Endothelial cell (in vitro differentiated cells): Measurements from ENCODE around the gene R3HDM2. TPM values are rescaled to one million over a fixed set of nuclear protein-coding genes. Genes with fewer than 3 reads are reported as not detected.

Source experiments
- DNase-seq: peaks from one replicate; pipeline ENCODE4 v3.0.0; 2021; ENCODE audit warnings: low spot score
- H3K27ac Mint-ChIP-seq: one replicate; pipeline ENCODE4 v1.8.0; 2021; ENCODE audit warnings: mixed read lengths, inconsistent platforms; ENCODE audit not compliant: unreplicated experiment
- H3K27me3 Mint-ChIP-seq: one replicate; pipeline ENCODE4 v1.8.0; 2021; ENCODE audit warnings: mild to moderate bottlenecking, moderate library complexity, mixed read lengths, inconsistent platforms; ENCODE audit not compliant: unreplicated experiment
- H3K36me3 Mint-ChIP-seq: one replicate; pipeline ENCODE4 v1.8.0; 2021; ENCODE audit warnings: mild to moderate bottlenecking, low read depth, mixed read lengths, inconsistent platforms; ENCODE audit not compliant: unreplicated experiment
- H3K4me1 Mint-ChIP-seq: one replicate; pipeline ENCODE4 v1.8.0; 2021; ENCODE audit warnings: mild to moderate bottlenecking, mixed read lengths, inconsistent platforms; ENCODE audit not compliant: unreplicated experiment
- H3K4me3 Mint-ChIP-seq: one replicate; pipeline ENCODE4 v1.8.0; 2021; ENCODE audit warnings: mild to moderate bottlenecking, mixed read lengths, inconsistent platforms; ENCODE audit not compliant: unreplicated experiment
- H3K9me3 Mint-ChIP-seq: one replicate; pipeline ENCODE4 v1.8.0; 2021; ENCODE audit warnings: mixed read lengths, inconsistent platforms; ENCODE audit not compliant: unreplicated experiment
- CTCF ChIP-seq: fragments of 200-600 bp; sonication (generic); IDR thresholded peaks from one replicate; pipeline ENCODE4 v1.5.0; 2021; ENCODE audit warnings: antibody characterized with exemption; ENCODE audit not compliant: unreplicated experiment
- total RNA-seq: library from RNA; stranded (reverse); fragmentation: NEBNext Ultra II Directional; extraction: Animal tissue kit (Norgen Biotek cat#: 25700); gene quantifications from one replicate; pipeline ENCODE4 v1.2.1, GENCODE V29; 2021; ENCODE audit not compliant: unreplicated experiment

Gene R3HDM2
- total RNA-seq, 1 donor from 2014 or later: 39.4 TPM

- Mint-ChIP-seq H3K36me3 (no peaks in the 10 kb centered on the region), H3K4me3 (no peak overlapping the region), H3K9me3 (no peaks in the 10 kb centered on the region), H3K27me3 (peaks cover 3% of the 10 kb centered on the region), H3K27ac (no peak overlapping the region), H3K4me1 (peaks cover 14% of the 10 kb centered on the region)
- no peak for TF ChIP-seq CTCF
- no peak for DNase-seq
These were observed 180.3 kb downstream of the R3HDM2 start for GRCh38 chr12:57250541-57250940.

DNA sequence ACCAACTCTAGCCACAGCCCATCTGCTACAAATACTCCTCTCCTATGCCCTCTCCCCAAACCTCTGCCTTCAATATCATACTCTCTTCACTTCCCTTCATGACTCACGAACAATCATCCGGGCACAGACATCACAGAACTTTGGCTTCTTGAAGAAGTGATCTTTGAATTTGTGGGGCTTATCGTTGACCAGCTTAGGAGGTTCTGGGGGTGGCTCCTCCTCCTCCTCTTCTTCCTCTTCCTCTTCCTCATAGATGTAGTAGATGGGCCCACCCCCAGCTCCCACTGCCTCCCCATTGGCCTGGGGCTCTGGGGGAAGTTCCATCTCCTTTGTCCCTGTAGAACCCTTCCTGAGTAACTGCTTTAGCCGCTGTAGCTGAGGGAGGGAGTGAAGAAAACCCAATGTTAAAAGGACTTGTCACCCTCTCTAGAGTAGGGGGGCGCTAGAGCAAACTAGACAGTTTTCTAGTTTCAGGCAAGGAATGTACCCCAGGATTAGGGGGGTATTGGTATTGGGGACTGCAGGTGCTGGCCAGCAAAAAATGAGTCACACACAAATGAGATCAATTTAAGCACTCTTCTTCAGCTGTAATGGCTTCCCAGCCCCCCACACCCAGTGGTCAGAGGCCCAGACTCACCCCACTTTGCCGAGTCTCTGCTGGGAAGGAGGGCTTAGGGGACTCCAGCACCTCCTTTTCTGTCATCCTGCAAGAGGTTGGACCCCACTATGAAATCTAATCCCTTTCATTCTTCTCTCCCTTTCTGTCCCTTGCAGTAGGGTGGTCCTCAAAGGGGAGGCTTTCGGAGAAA, 181.7 kb downstream of the R3HDM2 start:
- Mint-ChIP-seq H3K4me1 (peaks cover 9% of the 10 kb centered on the region), H3K9me3 (no peaks in the 10 kb centered on the region), H3K27me3 (peaks cover 8% of the 10 kb centered on the region), H3K36me3 (no peaks in the 10 kb centered on the region), H3K27ac (no peak overlapping the region), H3K4me3 (peak overlapping the region; percentile 33)
- no peak for DNase-seq
- no peak for TF ChIP-seq CTCF

DNA sequence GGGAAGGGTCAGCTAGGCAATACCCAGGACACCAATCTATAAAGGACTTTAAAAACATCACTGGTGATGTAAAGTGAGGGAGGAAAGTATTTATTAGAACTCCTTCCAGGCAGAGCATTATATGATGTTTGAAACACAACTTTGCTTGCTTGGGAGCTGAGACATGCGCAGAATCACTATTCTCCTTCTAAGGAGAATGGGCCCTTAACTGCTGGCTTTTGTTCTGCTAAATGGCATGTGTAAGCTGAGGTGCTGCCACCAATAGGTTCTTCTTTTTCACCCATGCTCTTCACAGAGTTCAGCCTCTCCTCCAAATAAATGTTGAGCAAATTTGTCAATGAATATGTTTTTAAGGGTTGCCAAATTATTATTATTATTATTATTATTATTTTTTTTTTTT, 183.8 kb downstream of the R3HDM2 start:
- H3K27me3 Mint-ChIP-seq: peaks cover 13% of the 10 kb centered on the region
- no peak for TF ChIP-seq CTCF
- peaks cover 11% of the 10 kb centered on the region for H3K4me1 Mint-ChIP-seq
- H3K9me3 Mint-ChIP-seq: no peaks in the 10 kb centered on the region
- no peak overlapping the region for H3K27ac Mint-ChIP-seq
- DNase-seq: no peak
- H3K4me3 Mint-ChIP-seq: no peak overlapping the region
- H3K36me3 Mint-ChIP-seq: no peaks in the 10 kb centered on the region

DNA sequence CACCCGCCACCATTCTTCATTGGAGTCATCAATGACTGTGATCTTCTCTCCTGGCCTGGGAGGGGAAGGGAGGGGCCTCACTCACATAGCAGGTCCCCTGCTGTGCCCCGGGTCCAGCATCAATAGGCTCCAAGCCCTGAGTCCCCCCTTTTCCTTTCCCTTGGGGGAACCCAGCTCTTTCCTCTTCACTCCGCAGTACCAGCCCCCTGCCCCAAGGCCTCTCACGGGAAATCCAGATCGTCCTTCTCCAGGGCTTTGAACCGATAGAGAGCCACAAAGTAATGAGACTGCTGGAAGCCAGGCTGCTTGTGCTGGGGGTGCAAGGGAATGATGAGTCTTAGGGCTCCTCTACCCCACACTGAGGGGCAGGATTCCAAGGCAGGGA, 186.5 kb downstream of the R3HDM2 start:
- no peak for TF ChIP-seq CTCF
- Mint-ChIP-seq H3K27ac (no peak overlapping the region), H3K4me3 (no peak overlapping the region), H3K27me3 (peaks cover 28% of the 10 kb centered on the region), H3K9me3 (no peaks in the 10 kb centered on the region), H3K36me3 (peaks cover 8% of the 10 kb centered on the region), H3K4me1 (peaks cover 22% of the 10 kb centered on the region)
- DNase-seq: no peak

DNA sequence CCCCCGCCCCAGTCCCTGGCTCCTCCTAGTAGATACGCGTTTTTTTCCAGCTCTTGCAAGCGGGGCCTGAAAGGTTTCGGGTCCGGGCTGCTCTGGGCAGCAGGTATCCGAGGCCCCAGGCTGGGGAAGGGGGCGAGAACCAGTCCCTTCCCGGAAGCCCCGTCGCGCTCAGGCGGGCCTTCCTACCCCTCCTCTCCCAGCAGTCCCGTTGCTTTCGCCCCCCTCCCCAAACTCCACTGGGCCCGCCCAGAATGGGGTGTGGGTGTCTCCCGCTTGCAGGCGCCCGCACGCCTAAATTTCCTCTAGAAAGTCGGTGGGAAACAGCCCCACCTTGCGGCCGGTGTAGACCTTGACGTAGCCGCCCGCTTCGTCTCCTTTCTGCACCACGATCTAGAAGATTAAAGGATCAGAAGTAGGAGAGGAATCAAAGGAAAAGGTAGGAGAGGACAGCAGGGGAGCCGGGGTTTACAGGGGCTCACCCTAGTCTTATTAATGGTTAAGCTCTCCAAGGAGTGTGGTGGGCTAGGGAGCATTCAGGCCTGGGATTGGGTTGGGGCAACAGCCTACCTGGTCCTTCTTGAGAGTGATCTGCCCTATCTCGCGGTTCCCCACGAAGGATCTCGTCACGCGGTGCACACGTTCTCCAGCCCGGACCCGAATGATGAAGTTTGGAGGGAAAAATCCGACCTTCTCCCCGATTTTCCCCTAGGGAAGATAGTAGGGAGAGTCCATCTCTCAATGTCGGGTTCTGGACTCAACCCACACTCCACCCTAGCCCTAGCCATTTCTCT, 187.1 kb downstream of the R3HDM2 start:
- H3K9me3 Mint-ChIP-seq: no peaks in the 10 kb centered on the region
- peak; percentile 80 for DNase-seq
- TF ChIP-seq CTCF: peak; percentile 60
- peaks cover 19% of the 10 kb centered on the region for H3K4me1 Mint-ChIP-seq
- H3K36me3 Mint-ChIP-seq: peaks cover 10% of the 10 kb centered on the region
- peak overlapping the region; percentile 79 for H3K4me3 Mint-ChIP-seq
- no peak overlapping the region for H3K27ac Mint-ChIP-seq
- H3K27me3 Mint-ChIP-seq: peaks cover 31% of the 10 kb centered on the region
